Stimulated activated CD8-positive, alpha-beta memory T cell treated with anti-CD3 and anti-CD28 coated beads, Interleukin-15, amount 100 ng/mL, for 1 hour (primary cell): ENCODE measurements around the gene KCTD19.

ENCODE experiments used
- DNase-seq: peaks from one replicate; pipeline ENCODE4 v3.0.0-alpha.2; 2020; ENCODE audit warnings: low read depth

The KCTD19 gene

DNA sequence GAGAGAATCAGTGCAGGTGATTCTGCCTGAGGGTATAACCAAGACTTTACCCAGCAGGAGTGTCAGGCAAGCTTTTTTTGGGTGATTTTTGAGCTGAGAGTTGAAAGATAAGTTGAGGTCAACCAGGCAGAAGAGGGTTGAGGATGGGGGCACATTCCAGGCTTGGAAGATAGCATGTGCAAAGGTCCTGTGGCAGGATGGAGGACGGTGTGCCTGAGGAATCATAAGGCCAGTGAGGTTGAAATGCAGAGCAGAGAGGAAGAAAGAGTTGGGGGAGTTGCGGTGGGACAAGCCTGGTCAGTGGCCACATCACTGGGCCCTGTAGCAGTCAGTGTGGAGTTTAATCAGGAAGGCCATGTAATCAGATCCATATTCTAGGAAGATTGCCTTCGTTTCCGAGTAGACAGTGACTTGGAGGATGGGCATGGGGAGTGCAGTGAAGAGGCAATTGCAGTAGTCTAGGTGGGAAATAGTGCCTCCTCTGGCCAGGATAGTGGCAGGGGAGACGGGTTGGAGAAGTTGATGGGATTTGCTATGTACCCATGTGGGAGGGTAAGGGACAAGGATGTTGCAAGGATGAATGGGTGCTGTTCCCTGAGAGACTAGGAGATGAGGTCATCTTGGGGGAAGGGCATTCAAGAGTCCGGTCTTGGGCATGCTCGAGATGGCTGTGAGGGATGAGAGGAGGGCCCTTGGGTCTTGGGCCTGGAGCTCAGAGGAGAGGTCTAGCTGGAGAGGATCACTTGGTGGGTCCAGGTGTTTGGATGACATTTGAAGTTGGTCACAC is 43.3 kb downstream of the KCTD19 start:
- no peak for DNase-seq

- no peak for DNase-seq
Measured at GRCh38 chr16:67282447-67282805, 44.1 kb downstream of the KCTD19 start.

DNA sequence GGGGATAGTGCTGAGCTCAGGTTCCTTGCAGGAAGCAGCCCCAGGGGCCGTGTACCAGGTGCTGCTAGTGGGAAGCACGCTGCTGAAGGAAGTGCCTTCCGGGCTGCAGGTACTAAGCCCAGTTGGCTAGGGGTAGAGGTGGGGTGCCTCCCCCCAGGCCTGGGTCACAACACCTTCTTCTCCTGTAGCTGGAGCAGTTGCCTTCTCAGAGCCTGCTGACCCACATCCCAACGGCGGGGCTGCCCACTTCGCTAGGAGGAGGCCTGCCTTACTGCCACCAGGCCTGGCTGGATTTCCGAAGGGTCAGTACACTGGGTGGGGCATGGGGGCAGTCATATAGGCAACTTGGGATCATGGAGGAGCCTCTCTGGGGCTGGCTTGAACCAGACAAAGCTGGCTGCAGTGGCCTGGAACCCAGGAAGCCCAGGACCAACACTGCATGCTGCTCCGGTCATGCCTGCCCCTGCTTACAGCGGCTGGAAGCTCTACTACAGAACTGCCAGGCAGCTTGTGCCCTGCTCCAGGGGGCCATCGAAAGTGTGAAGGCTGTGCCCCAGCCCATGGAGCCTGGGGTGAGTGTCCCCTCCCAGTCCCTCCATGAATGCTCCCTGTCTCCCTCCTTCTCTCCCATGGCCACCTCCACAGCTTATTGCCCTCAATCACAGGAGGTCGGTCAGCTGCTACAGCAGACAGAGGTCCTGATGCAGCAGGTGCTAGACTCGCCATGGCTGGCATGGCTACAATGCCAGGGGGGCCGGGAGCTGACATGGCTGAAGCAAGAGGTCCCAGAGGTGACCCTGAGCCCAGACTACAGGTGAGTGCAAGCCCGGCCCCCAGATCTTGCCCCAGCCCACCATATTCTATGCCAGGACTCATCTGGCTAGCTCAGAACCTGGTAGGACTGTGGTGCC is 44.8 kb downstream of the KCTD19 start:
- DNase-seq: no peak

DNA sequence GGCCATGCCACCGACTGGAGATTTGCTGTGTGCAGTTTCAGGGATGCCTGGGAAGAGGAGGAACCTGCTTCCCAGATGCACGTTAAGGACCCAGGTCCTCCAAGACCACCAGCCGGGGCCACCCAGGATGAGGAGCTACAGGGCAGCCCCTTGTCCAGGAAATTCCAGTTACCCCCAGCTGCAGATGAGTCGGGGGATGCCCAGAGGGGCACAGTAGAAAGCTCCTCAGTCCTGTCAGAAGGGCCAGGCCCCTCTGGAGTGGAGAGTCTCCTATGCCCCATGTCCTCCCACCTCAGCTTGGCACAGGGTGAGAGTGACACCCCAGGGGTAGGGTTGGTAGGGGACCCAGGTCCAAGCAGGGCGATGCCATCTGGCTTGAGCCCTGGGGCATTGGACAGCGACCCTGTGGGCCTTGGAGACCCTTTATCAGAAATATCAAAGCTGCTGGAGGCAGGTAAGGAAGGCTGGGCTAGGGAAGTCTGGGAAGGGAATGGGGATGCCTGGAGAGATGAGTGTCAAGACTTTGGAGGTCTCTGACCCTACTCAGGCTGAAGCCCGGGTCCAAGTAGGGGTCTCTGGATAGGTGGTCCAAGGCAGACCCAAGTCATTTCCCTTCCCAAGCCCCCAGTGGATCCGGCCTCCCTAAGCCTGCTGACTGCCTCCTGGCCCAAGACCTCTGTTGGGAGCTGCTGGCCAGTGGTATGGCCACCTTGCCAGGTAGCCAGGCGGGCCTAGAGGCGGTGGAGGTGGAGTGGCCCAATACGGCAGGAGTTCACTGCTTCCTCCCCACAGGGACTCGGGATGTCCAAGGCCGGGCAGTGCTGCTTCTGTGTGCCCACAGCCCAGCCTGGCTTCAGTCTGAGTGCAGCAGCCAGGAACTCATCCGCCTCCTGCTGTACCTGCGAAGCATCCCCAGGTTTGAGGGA is 46.2 kb downstream of the KCTD19 start:
- DNase-seq: no peak

GRCh38 chr16:67279296-67280089 is 47.0 kb downstream of the KCTD19 start, which contains the start of gene PLEKHG4:
PLEKHG4 (plus strand) TSS chr16:67279532; CDS start chr16:67280045, 513 bp downstream.
- peak; percentile 53 for DNase-seq

- no peak for DNase-seq
Measured at GRCh38 chr16:67278773-67279295, 47.7 kb downstream of the KCTD19 start.

DNA sequence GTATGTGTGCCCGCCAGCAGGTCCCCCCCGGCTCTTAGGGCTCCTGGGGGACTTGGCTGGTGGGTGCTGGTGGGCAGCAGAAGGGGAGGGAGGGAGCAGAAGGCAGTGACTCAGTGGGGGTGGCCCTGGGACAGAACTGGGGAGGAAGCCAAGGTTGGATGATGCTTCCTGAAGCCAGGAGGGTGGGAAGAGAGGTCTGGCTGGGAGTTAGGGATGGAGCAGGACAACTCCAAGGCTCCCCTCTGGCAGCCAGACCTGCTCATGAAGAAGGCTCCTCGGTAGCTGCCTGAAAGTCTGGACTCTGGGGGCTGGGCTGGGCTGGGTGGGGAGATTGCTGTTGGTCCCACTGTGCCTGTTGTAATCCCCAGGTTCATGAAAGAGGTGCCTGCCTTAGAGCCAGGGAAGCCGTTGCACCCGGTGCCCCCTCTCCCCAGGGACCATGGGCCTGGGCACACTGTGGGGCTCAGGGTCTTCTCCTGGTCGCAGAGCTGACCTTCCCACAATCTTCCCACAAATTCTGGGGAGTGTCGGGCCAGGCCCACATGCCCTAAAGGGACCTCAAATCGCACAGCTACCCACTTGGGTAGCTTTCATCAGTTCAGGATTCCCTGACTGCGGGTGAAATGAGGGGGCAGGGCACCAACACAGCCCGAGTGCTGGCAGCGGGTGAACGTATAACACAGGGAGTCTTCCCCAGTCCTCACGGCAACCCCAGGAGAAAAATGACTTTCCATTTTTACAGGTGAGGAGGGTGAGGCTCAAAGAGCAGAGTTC is 48.4 kb downstream of the KCTD19 start:
- no peak for DNase-seq

GRCh38 chr16:67277294-67277998 is 49.1 kb downstream of the KCTD19 start:
- DNase-seq: no peak

GRCh38 chr16:67275321-67275720 is 51.2 kb downstream of the KCTD19 start:
- DNase-seq: no peak

- no peak for DNase-seq
Measured at GRCh38 chr16:67271446-67271845, 55.1 kb downstream of the KCTD19 start.

DNA sequence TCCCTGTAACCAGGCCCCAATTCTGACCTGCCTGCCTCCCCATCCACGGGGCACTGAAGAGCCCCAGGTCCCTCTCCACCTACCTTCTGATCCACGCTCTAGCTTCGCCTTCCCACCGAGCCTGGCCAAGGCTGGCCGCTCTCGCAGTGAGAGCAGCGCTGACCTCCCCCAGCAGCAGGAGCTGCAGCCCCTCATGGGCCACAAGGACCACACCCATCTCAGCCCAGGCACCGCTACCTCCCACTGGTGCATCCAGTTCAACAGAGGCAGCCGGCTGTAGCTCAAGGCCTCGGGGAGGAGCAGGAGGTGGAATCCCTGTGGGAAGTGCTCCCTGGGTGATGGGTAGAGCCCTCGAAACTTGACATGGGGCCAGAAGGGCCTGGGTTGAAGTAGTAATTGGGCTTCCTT is 55.6 kb downstream of the KCTD19 start:
- no peak for DNase-seq

- no peak for DNase-seq
Measured at GRCh38 chr16:67269766-67270165, 56.8 kb downstream of the KCTD19 start.

- DNase-seq: no peak
Measured at GRCh38 chr16:67268136-67268579, 58.4 kb downstream of the KCTD19 start.

- DNase-seq: no peak
Measured at GRCh38 chr16:67265834-67266233, 60.7 kb downstream of the KCTD19 start.

DNA sequence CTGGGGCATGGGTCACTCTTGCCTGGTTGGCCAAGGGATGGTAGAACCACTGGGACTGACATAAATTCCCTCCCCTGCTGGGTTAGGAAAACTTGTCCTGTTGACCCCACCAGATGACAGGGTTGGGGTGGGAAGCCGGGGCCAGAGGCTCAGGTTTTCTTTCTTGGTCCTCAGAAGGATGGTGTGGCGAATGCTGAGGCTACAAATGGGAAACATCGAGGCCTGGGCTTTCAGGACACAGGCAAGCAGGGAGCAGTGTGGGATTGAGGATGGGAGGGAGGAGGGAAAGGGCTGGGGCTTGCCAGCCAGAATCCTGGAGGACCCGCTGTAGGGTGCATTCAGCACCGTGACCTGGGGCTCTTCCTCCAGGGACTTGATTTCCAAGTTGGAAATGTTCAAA is 61.7 kb downstream of the KCTD19 start:
- DNase-seq: no peak

DNA sequence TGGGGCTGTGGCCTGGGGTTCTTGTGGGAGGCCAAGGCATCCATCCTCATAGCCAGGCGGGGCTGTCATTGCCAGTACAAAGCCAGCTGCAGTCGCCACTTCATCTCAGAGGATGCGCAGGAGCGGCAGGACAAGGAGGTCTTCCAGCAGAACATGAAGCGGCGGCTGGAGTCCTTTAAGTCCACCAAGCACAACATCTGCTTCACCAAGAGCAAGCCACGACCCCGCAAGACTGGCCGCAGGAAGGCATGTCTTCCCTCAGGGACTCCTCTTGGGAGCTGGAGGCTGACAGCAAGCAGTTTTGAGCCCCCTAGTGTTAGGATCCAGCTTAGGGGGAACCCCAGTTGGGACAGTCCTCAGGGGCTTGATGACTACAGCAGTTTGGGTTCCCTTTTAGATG is 62.3 kb downstream of the KCTD19 start:
- DNase-seq: no peak

- no peak for DNase-seq
Measured at GRCh38 chr16:67263201-67263600, 63.3 kb downstream of the KCTD19 start.

- no peak for DNase-seq
Measured at GRCh38 chr16:67260426-67261063, 66.0 kb downstream of the KCTD19 start.

- no peak for DNase-seq
Measured at GRCh38 chr16:67259705-67260104, 66.8 kb downstream of the KCTD19 start.
